Right lobe of liver (tissue), 4 donors: ENCODE measurements around the gene LZTFL1.

Experiments
- CTCF ChIP-seq, 4 donors: fragments of 200-600 bp in 3 of 4; fragments of 450-650 bp in 1 of 4; IDR thresholded peaks; one replicate each; pipeline versions ENCODE4 v1.5.1 to v1.8.0; 2016 to 2022; ENCODE audit warnings: antibody characterized with exemption in 4 of 4, mild to moderate bottlenecking in 2 of 4
- POLR2A ChIP-seq: fragments of 450-650 bp; IDR thresholded peaks from one replicate; pipeline ENCODE4 v1.6.1; 2017; ENCODE audit warnings: antibody characterized with exemption, mild to moderate bottlenecking
- donor health status: DM: no; HTN: no; CAD: no.
- donor health status: DM: no; HTN: no; CAD: no.
- donor health status: DM: no; HTN: yes; CAD: no.

- no peak for TF ChIP-seq CTCF (IDR thresholded peaks at IDR 0.05)
- no peak for TF ChIP-seq POLR2A
Observed at GRCh38 chr3:45803252-45803935, 38.5 kb downstream of the LZTFL1 start.
